HL-60 (cell line): ENCODE data around the gene TMPRSS11A.

Experiments
- DNase-seq, 2 experiments: peaks; one replicate each; pipeline ENCODE4 v3.0.0-alpha.2; 2010 to 2020; ENCODE audit warnings: low read depth in 1 of 2, low spot score in 1 of 2
- H3K27ac ChIP-seq: fragments of 250-450 bp; sonication (Bioruptor Pico); replicated peaks from 2 replicates; pipeline ENCODE4 v1.5.1; 2020; ENCODE audit warnings: mild to moderate bottlenecking, moderate library complexity
- H3K27me3 ChIP-seq: fragments of 250-450 bp; sonication (Bioruptor Pico); 2 replicates; pipeline ENCODE4 v1.5.1; 2021; ENCODE audit warnings: mild to moderate bottlenecking, moderate library complexity; ENCODE audit not compliant: insufficient read depth, poor library complexity, severe bottlenecking
- H3K4me3 ChIP-seq: replicated peaks from 2 replicates; pipeline ENCODE4 v1.5.1; 2011; ENCODE audit warnings: mild to moderate bottlenecking, control low read depth, low read length; ENCODE audit not compliant: insufficient read depth
- GABPA ChIP-seq: IDR thresholded peaks from 2 replicates; pipeline ENCODE4 v1.6.1; 2012; ENCODE audit warnings: low read depth
- POLR2AphosphoS5 ChIP-seq: IDR thresholded peaks from 2 replicates; pipeline ENCODE4 v1.6.1; 2012; ENCODE audit warnings: low read depth
- SPI1 ChIP-seq: IDR thresholded peaks from 2 replicates; pipeline ENCODE4 v1.6.1; 2012; ENCODE audit warnings: low read depth, mild to moderate bottlenecking, borderline replicate concordance
- TF ChIP-seq, protein P1 (sequence below): IDR thresholded peaks from one replicate; pipeline ENCODE4 v1.5.1; 2011; ENCODE audit warnings: low read length, control low read depth, inconsistent platforms; ENCODE audit not compliant: insufficient read depth
- TF ChIP-seq, protein P2 (sequence below): IDR thresholded peaks from 2 replicates; pipeline ENCODE4 v1.6.1; 2012; ENCODE audit warnings: low read depth; ENCODE audit not compliant: insufficient replicate concordance

The TMPRSS11A gene

DNA sequence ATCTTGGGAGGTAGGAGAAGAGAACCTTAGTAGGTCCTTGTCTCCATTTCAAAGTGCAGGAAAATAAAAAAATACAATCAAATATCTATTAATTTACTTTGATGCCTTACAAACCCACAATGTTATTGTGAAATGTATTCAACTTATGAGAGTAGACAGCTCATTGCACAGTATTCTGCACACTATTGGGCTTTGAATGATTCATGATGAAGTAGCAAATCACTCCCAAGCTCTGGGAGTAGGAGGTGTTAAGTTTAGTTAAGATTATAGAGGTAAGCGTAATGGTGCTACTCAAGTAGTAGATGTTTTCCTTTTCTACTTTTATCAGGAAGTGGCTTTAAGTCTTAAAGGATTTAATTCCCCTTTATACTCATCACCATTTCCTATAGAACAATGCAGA, 32.8 kb upstream of the TMPRSS11A start:
- Histone ChIP-seq H3K4me3 (no peak overlapping the region), H3K27me3 (no peaks in the 10 kb centered on the region), H3K27ac (no peak overlapping the region)
- DNase-seq: no peak
- TF ChIP-seq, protein P1, sequence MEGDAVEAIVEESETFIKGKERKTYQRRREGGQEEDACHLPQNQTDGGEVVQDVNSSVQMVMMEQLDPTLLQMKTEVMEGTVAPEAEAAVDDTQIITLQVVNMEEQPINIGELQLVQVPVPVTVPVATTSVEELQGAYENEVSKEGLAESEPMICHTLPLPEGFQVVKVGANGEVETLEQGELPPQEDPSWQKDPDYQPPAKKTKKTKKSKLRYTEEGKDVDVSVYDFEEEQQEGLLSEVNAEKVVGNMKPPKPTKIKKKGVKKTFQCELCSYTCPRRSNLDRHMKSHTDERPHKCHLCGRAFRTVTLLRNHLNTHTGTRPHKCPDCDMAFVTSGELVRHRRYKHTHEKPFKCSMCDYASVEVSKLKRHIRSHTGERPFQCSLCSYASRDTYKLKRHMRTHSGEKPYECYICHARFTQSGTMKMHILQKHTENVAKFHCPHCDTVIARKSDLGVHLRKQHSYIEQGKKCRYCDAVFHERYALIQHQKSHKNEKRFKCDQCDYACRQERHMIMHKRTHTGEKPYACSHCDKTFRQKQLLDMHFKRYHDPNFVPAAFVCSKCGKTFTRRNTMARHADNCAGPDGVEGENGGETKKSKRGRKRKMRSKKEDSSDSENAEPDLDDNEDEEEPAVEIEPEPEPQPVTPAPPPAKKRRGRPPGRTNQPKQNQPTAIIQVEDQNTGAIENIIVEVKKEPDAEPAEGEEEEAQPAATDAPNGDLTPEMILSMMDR: no peak
- TF ChIP-seq POLR2AphosphoS5 (no peak), SPI1 (no peak), GABPA (no peak)
- TF ChIP-seq, protein P2, sequence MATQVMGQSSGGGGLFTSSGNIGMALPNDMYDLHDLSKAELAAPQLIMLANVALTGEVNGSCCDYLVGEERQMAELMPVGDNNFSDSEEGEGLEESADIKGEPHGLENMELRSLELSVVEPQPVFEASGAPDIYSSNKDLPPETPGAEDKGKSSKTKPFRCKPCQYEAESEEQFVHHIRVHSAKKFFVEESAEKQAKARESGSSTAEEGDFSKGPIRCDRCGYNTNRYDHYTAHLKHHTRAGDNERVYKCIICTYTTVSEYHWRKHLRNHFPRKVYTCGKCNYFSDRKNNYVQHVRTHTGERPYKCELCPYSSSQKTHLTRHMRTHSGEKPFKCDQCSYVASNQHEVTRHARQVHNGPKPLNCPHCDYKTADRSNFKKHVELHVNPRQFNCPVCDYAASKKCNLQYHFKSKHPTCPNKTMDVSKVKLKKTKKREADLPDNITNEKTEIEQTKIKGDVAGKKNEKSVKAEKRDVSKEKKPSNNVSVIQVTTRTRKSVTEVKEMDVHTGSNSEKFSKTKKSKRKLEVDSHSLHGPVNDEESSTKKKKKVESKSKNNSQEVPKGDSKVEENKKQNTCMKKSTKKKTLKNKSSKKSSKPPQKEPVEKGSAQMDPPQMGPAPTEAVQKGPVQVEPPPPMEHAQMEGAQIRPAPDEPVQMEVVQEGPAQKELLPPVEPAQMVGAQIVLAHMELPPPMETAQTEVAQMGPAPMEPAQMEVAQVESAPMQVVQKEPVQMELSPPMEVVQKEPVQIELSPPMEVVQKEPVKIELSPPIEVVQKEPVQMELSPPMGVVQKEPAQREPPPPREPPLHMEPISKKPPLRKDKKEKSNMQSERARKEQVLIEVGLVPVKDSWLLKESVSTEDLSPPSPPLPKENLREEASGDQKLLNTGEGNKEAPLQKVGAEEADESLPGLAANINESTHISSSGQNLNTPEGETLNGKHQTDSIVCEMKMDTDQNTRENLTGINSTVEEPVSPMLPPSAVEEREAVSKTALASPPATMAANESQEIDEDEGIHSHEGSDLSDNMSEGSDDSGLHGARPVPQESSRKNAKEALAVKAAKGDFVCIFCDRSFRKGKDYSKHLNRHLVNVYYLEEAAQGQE: no peak

DNA sequence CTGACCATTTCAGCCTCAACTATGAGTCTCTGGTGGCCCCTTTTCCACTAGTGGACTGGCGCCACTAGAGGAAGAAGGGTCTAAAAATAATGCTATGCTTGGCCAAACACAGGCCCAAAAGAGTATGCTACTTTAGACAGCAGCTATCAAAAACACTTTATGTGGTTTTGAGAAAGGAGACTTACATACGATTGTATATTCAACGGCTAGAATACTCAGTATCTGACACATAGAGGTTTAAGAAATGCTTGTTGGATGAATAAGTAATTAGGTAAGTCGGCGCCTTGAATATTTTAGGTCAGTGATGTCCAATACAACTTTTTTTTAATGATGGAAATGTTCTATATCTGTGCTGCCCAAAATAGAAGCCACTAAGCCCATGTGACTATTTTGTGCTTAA, 25.7 kb upstream of the TMPRSS11A start:
- Histone ChIP-seq H3K27ac (no peak overlapping the region), H3K27me3 (no peaks in the 10 kb centered on the region), H3K4me3 (no peak overlapping the region)
- no peak for DNase-seq
- TF ChIP-seq GABPA: no peak
- TF ChIP-seq SPI1: no peak

DNA sequence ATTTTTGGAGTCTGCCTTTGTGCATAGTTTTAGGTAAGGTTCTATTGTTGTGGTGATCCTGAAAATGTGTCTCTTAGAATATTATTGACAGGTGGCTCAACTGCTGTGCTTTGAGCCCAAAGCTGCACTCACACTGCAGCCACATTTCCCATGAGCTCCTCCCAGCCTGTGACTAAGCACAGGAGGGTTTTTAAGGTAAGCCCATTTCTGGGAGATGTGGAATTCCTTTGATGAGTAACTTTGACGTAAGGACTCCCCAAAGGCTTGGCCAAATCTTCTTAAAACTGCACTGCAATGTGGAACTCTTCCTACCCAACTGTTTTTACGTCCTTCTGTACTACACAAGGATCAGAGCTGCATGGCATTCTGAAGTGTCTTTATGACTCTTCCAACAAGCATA, 20.0 kb upstream of the TMPRSS11A start:
- no peak for DNase-seq
- Histone ChIP-seq H3K27me3 (no peaks in the 10 kb centered on the region), H3K27ac (no peak overlapping the region), H3K4me3 (no peak overlapping the region)
- no peak for TF ChIP-seq GABPA
- no peak for TF ChIP-seq SPI1
- no peak for TF ChIP-seq POLR2AphosphoS5
- TF ChIP-seq, protein P1: no peak
- TF ChIP-seq, protein P2: no peak

DNA sequence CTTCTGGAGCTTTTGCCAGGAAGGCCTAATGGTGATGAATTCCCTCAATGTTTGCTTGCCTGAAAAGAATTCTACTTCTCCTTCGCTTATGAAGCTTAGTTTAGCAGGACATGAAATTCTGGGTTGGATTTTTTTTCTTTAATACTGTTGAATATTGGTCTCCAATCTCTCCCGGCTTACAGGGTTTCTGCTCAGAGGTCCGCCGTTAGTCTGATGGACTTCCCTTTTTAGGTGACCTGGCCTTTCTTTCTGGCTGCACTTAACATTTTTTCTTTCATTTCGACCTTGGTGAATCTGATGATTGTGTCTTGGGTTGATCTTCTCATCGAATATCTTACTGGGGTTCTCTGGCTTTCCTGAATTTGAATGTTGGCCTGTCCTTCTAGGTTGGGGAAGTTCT, 17.2 kb upstream of the TMPRSS11A start:
- Histone ChIP-seq H3K27ac (no peak overlapping the region), H3K4me3 (no peak overlapping the region), H3K27me3 (no peaks in the 10 kb centered on the region)
- TF ChIP-seq POLR2AphosphoS5 (no peak), SPI1 (no peak), GABPA (no peak)
- TF ChIP-seq, protein P2: no peak
- TF ChIP-seq, protein P1: no peak
- DNase-seq: no peak
